GM12878 (cell line): ENCODE results near the gene MBOAT1. TPM values are rescaled to one million over a fixed set of nuclear protein-coding genes. Genes with fewer than 3 reads are reported as not detected.
A peak's percentile ranks its signal among the peaks of the same experiment; 100 is the strongest.

Experiments used
- ATAC-seq: fragments of 200-7000 bp; cut with Tn5 transposase; 3 replicates; pipeline ENCODE4 v1.9.1; 2020; ENCODE audit warnings: mild to moderate bottlenecking, moderate library complexity
- BruUV-seq: library from RNA; stranded (reverse); fragments of 400-500 nt; replicated peaks from 2 replicates; lab custom pipeline; 2021; lab: Mats Ljungman, UMichigan
- CTCF ChIA-PET: fragments of 300-600 bp; sonication (Branson Sonifier 250); formaldehyde crosslinking; extraction: SDS; loops from one replicate; lab custom pipeline; 2021; ENCODE audit warnings: inconsistent platforms; lab: Yijun Ruan, JAX
- POLR2A ChIA-PET: fragments of 350-600 bp; formaldehyde crosslinking; extraction: SDS; loops from one replicate; lab custom pipeline; 2021; ENCODE audit warnings: inconsistent platforms; lab: Charles Lee
- RAD21 ChIA-PET: fragments of 300-600 bp; sonication (Branson Sonifier 250); formaldehyde crosslinking; loops from one replicate; lab custom pipeline; 2023; ENCODE audit warnings: antibody characterized with exemption; ENCODE audit not compliant: unreplicated experiment; lab: Charles Lee
- SMC1A ChIA-PET: fragments of 300-600 bp; sonication (Branson Sonifier 250); formaldehyde crosslinking; loops from one replicate; lab custom pipeline; 2023; ENCODE audit not compliant: unreplicated experiment, uncharacterized antibody; lab: Charles Lee
- DNase-seq: peaks from one replicate; pipeline ENCODE4 v3.0.0-alpha.2; 2011; ENCODE audit warnings: low read depth, low spot score
- FAIRE-seq: peaks from 3 replicates; lab custom pipeline; 2011; peaks lifted over from hg19 to GRCh38; lab: Jason Lieb, UNC
- H2AFZ ChIP-seq: 2 replicates; pipeline ENCODE4 v1.6.0; 2011; ENCODE audit warnings: low read depth, low read length, control low read depth; ENCODE audit not compliant: control insufficient read depth
- H3K27ac ChIP-seq: 2 replicates; pipeline ENCODE4 v1.5.1; 2011; ENCODE audit warnings: control low read depth; ENCODE audit not compliant: control insufficient read depth, insufficient read depth
- H3K27me3 ChIP-seq, 2 experiments: replicated peaks in 1 of 2; 2 replicates each; pipeline versions ENCODE4 v1.6.0 to v1.6.1; 2011; ENCODE audit warnings: low read length in 1 of 2; ENCODE audit not compliant: control insufficient read depth in 2 of 2, insufficient read depth in 2 of 2
- H3K36me3 ChIP-seq, 2 experiments: 2 replicates each; pipeline ENCODE4 v1.5.1; 2011; ENCODE audit warnings: low read length in 1 of 2; ENCODE audit not compliant: control insufficient read depth in 2 of 2, insufficient read depth in 2 of 2
- H3K4me1 ChIP-seq: 2 replicates; pipeline ENCODE4 v1.6.1; 2011; ENCODE audit warnings: mild to moderate bottlenecking, low read length, moderate library complexity, mixed read lengths; ENCODE audit not compliant: control insufficient read depth, insufficient read depth
- H3K4me2 ChIP-seq: 2 replicates; pipeline ENCODE4 v1.6.0; 2011; ENCODE audit warnings: control low read depth; ENCODE audit not compliant: control insufficient read depth, insufficient read depth
- H3K4me3 ChIP-seq: fragments of 200-600 bp; sonication (generic); 2 replicates; pipeline ENCODE4 v1.5.1; 2016
- H3K79me2 ChIP-seq: 2 replicates; pipeline ENCODE4 v1.6.0; 2011; ENCODE audit warnings: low read length; ENCODE audit not compliant: control insufficient read depth, insufficient read depth
- H3K9ac ChIP-seq: 2 replicates; pipeline ENCODE4 v1.8.0; 2011; ENCODE audit warnings: low read length, control low read depth, mixed read lengths; ENCODE audit not compliant: control insufficient read depth, insufficient read depth
- H3K9me3 ChIP-seq: replicated peaks from 3 replicates; pipeline ENCODE4 v1.5.1; 2011; ENCODE audit warnings: mild to moderate bottlenecking, low read length; ENCODE audit not compliant: control insufficient read depth, insufficient read depth
- H4K20me1 ChIP-seq: 2 replicates; pipeline ENCODE4 v1.6.0; 2011; ENCODE audit not compliant: control insufficient read depth, insufficient read depth
- IRF4 ChIP-seq: IDR thresholded peaks from 2 replicates; pipeline ENCODE4 v1.6.1; 2011; ENCODE audit warnings: low read depth, low read length
- JUNB ChIP-seq: IDR thresholded peaks from 2 replicates; pipeline ENCODE4 v1.6.1; 2016; ENCODE audit warnings: antibody characterized with exemption, mild to moderate bottlenecking
- MLLT1 ChIP-seq: fragments of 450-650 bp; IDR thresholded peaks from 2 replicates; pipeline ENCODE4 v1.6.1; 2016; ENCODE audit warnings: mild to moderate bottlenecking
- NBN ChIP-seq: fragments of 450-650 bp; IDR thresholded peaks from 2 replicates; pipeline ENCODE4 v1.6.1; 2016
- PBX3 ChIP-seq: IDR thresholded peaks from 2 replicates; pipeline ENCODE4 v1.6.1; 2011; ENCODE audit warnings: mild to moderate bottlenecking, low read depth, low read length, moderate library complexity; ENCODE audit not compliant: insufficient replicate concordance
- TBL1XR1 ChIP-seq: IDR thresholded peaks from 2 replicates; pipeline ENCODE4 v1.6.1; 2012; ENCODE audit warnings: low read depth, low read length, improper control_type of control experiment
- WGBS: methylation state at CpG from one replicate; pipeline ENCODE4 v1.1.6; 2016; ENCODE audit warnings: low lambda C conversion rate; ENCODE audit not compliant: insufficient replicate concordance, insufficient coverage; ENCODE audit errors: missing lambda C conversion rate; 5-methylcytosine and 5-hydroxymethylcytosine counted together
- in situ Hi-C: fragments of 300-500 bp; cut with MboI; formaldehyde crosslinking; loops from 9 replicates; pipeline ENCODE4 v1.14.3; 2018; ENCODE audit warnings: mixed read lengths
- intact Hi-C: fragments of 100-400 bp; cut with micrococcal nuclease; formaldehyde crosslinking; loops from one replicate; pipeline ENCODE4 v1.14.2; 2022; ENCODE audit not compliant: unreplicated experiment
- polyA plus RNA-seq, 11 experiments: library from polyadenylated mRNA; depleted of rRNA in 4 of 11; unstranded in 6 of 11; stranded (reverse) in 5 of 11; fragments of >200 nt; fragmentation: Nextera tagmentation in 4 of 11; fragmentation: Illumina TruSeq in 1 of 11; extraction: Ambion mirVana in 4 of 11; extraction: Trizol in 1 of 11; gene quantifications; 1 replicate in 1 of 11; 2 replicates in 10 of 11; pipeline versions ENCODE4 v1.2.1 to v1.2.3, GENCODE V29; 2011 to 2016; ENCODE audit warnings: inconsistent platforms in 2 of 11, missing spikeins in 2 of 11, low read depth in 1 of 11
- total RNA-seq, 4 experiments: library from RNA; depleted of rRNA in 3 of 4; stranded (reverse); fragments of >200 nt in 3 of 4; fragmentation: Illumina TruSeq in 1 of 4; extraction: Trizol in 1 of 4; gene quantifications; 2 replicates each; pipeline versions ENCODE4 v1.2.1 to v1.2.3, GENCODE V29; 2013 to 2021
- TF ChIP-seq, protein P1 (sequence below): fragments of 450-650 bp; IDR thresholded peaks from 2 replicates; pipeline ENCODE4 v1.6.1; 2017; ENCODE audit warnings: low read depth, mild to moderate bottlenecking, moderate library complexity

Gene MBOAT1
- total and polyA plus RNA-seq, 10 of the 15 experiments (the other 5 are each of a cell fraction or from before 2014, with no cell fraction given), result 0.39 to 21.0 (median 11.6) TPM

DNA sequence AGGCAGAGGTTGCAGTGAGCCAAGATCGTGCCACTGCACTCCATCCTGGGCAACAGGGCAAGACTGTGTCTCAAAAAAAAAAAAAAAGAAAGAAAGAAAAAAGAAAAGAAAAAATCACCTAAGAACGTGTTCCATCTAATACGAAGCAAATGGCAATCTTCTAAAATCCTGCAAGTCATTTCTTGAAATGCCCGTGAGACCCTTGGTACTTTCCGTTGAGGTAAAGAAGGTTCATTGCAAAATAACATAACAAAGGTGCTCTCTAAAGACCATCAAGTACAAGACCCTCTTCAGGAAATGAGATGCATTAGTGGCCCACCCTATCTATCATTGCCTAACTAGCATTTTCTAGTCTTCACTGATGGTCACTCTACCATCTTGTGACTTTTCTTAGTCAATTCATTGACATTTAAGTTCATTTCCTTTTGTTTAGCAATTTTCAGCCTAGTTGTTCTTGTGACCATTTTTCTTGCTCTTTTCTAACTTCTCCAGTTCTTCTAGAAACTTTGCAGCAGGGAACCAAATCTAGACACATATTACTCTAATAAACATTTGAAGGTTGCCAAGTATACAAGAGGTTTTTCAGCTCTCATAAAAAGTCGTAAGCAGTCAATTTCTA, 14.0 kb downstream of the MBOAT1 start:
- in situ Hi-C loops (no loop called here), intact Hi-C loops (no loop called here)
- H3K36me3 ChIP-seq, result no peaks in the 10 kb centered on the region
- H4K20me1 ChIP-seq, result no peaks in the 10 kb centered on the region
- POLR2A ChIA-PET, result interaction anchor here (0.9 to 4.5 kb wide), 4 partner anchors 14 to 28 kb away, joined by 3 to 34 read pairs (median 4); partner anchors contain the start of gene MBOAT1
- SMC1A ChIA-PET, result interaction anchor here (3.2 to 8.8 kb wide), 3 partner anchors 9 to 14 kb away, joined by 11 to 64 read pairs (median 15); partner anchors contain the start of gene MBOAT1
- H3K9ac ChIP-seq, result no peak overlapping the region
- H3K27ac ChIP-seq, result peak overlapping the region; percentile 33; the same call in 1 of the 2 replicates
- no peak overlapping the region for H3K4me2 ChIP-seq
- CTCF ChIA-PET, result interaction anchor here (0.7 to 2.8 kb wide), 6 partner anchors 9 to 105 kb away, joined by 3 to 11 read pairs (median 4); no protein-coding TSS in a partner anchor
- peaks cover 36% of the 10 kb centered on the region for H3K79me2 ChIP-seq
- BruUV-seq, result TSS peak; percentile 9
- RAD21 ChIA-PET, result interaction anchor here (1.1 to 1.4 kb wide), 2 partner anchors 10 to 269 kb away, joined by 3 to 7 read pairs; no protein-coding TSS in a partner anchor
- 0 out of 2 replicates have a peak, but pooled peaks have one; percentile 37 for TF ChIP-seq NBN
- 0 out of 2 replicates have a peak, but pooled peaks have one; percentile 15 for TF ChIP-seq MLLT1
- no peak for TF ChIP-seq TBL1XR1
- peak; percentile 75 for TF ChIP-seq JUNB
- TF ChIP-seq IRF4, result peak; percentile 58; the same call in 1 of the 2 replicates
- TF ChIP-seq PBX3, result no peak
- TF ChIP-seq, protein P1, sequence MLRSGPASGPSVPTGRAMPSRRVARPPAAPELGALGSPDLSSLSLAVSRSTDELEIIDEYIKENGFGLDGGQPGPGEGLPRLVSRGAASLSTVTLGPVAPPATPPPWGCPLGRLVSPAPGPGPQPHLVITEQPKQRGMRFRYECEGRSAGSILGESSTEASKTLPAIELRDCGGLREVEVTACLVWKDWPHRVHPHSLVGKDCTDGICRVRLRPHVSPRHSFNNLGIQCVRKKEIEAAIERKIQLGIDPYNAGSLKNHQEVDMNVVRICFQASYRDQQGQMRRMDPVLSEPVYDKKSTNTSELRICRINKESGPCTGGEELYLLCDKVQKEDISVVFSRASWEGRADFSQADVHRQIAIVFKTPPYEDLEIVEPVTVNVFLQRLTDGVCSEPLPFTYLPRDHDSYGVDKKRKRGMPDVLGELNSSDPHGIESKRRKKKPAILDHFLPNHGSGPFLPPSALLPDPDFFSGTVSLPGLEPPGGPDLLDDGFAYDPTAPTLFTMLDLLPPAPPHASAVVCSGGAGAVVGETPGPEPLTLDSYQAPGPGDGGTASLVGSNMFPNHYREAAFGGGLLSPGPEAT, result peak; percentile 34; the same call in 1 of the 2 replicates
- no peak overlapping the region for H2AFZ ChIP-seq
- WGBS, result 28% methylated on average over 5 of the region's 6 CpGs
- ATAC-seq, result peak; percentile 3
- H3K4me1 ChIP-seq, result peaks cover 47% of the 10 kb centered on the region
- H3K4me3 ChIP-seq, result no peak overlapping the region
- DNase-seq, result no peak
- H3K9me3 ChIP-seq, result no peaks in the 10 kb centered on the region; the same call in 2 of the 3 replicates
- FAIRE-seq, result no peak
- H3K27me3 ChIP-seq, result no peaks in the 10 kb centered on the region
